ENCODE results near the gene EEF1AKMT1.

Gene EEF1AKMT1

GRCh38 chr13:20706661-20707060, 67.1 kb downstream of the EEF1AKMT1 start:
- FAIRE-seq = no peak
- TF ChIP-seq TAF1 (IDR thresholded peaks at IDR 0.05; ENCODE audit: low read depth, low read length) (no peak), POLR2AphosphoS5 (IDR thresholded peaks at IDR 0.05; ENCODE audit: low read depth, low read length) (no peak), POU2F2 (IDR thresholded peaks at IDR 0.05; ENCODE audit: low read depth, low read length) (no peak), POLR2A (IDR thresholded peaks at IDR 0.05; ENCODE audit: low read depth, low read length) (no peak), SPI1 (IDR thresholded peaks at IDR 0.05; ENCODE audit: low read depth, low read length) (no peak), PAX5 (IDR thresholded peaks at IDR 0.05; ENCODE audit: insufficient read depth, low read length, severe bottlenecking) (no peak)
- DNase-seq (ENCODE audit: insufficient read length, low spot score) = no peak

DNA sequence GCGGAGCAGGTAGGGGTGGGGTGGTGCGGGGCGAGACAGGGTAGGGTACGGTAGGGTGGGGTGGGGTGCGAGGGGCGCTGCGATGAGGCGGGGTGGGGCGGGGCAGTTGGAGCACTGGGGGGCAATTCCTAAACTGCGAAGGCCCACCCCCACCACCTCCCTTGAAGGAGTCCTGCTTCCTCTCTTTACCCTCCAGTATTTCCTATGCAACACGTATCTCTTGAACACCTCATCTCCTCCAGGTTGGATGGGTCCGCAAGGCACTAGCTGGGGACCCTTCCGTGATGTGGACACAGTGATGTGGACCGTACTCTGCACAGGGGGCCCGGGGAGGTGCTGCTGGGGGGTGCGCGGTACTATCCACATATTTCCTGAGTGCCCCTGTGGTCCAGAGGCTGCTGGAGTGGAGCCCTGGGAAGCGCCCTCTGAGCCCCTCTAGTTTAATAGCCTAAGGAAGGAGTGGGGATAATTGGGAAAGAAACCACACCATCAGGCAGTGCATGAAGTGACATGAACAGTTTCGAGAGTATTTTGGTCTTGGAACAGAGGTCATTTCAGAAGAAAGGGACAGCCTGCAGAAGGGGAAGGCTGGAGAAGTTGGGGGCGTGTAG, 69.2 kb downstream of the EEF1AKMT1 start:
- FAIRE-seq = peak; percentile 23
- no peak for DNase-seq (ENCODE audit: insufficient read length, low spot score)
- no peak for TF ChIP-seq TAF1 (IDR thresholded peaks at IDR 0.05; ENCODE audit: low read depth, low read length)
- no peak for TF ChIP-seq POU2F2 (IDR thresholded peaks at IDR 0.05; ENCODE audit: low read depth, low read length)
- no peak for TF ChIP-seq PAX5 (IDR thresholded peaks at IDR 0.05; ENCODE audit: insufficient read depth, low read length, severe bottlenecking)
- no peak for TF ChIP-seq SPI1 (IDR thresholded peaks at IDR 0.05; ENCODE audit: low read depth, low read length)
- no peak for TF ChIP-seq POLR2A (IDR thresholded peaks at IDR 0.05; ENCODE audit: low read depth, low read length)
- no peak for TF ChIP-seq POLR2AphosphoS5 (IDR thresholded peaks at IDR 0.05; ENCODE audit: low read depth, low read length)

DNA sequence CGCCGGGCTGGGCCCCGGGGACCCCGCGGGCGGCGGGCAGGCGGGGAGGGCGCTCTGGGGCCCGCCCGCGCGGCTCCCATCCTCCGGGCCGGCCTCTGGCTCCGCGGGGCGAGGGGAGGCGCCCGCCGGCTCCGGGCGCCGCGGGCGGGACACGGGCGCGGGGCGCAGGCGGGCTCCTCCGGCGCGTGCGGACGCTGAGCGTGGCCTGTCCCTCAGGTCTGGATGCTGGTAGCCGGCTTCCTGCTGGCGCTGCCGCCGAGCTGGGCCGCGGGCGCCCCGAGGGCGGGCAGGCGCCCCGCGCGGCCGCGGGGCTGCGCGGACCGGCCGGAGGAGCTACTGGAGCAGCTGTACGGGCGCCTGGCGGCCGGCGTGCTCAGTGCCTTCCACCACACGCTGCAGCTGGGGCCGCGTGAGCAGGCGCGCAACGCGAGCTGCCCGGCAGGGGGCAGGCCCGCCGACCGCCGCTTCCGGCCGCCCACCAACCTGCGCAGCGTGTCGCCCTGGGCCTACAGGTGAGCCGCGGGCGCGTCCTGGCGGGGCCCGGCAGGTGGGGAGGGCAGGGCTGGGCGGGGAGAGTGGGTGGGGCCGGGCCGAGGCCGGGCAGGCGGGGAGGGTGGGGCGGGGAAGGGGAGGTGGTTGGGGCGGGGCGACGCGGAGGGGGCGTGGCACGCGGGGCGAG, 69.8 kb downstream of the EEF1AKMT1 start:
- FAIRE-seq (peak; percentile 97), DNase-seq (ENCODE audit: insufficient read length, low spot score) (peak; percentile 94)
- TF ChIP-seq SPI1 (IDR thresholded peaks at IDR 0.05; ENCODE audit: low read depth, low read length) (no peak), PAX5 (IDR thresholded peaks at IDR 0.05; ENCODE audit: insufficient read depth, low read length, severe bottlenecking) (peak; percentile 13), TAF1 (IDR thresholded peaks at IDR 0.05; ENCODE audit: low read depth, low read length) (no peak), POLR2A (IDR thresholded peaks at IDR 0.05; ENCODE audit: low read depth, low read length) (no peak), POLR2AphosphoS5 (IDR thresholded peaks at IDR 0.05; ENCODE audit: low read depth, low read length) (no peak), POU2F2 (IDR thresholded peaks at IDR 0.05; ENCODE audit: low read depth, low read length) (no peak)

GRCh38 chr13:20702915-20703779, 70.6 kb downstream of the EEF1AKMT1 start, which contains the start of gene IL17D:
IL17D (plus strand) TSS chr13:20703699; CDS start chr13:20704002, 303 bp downstream.
- no peak for TF ChIP-seq PAX5 (IDR thresholded peaks at IDR 0.05; ENCODE audit: insufficient read depth, low read length, severe bottlenecking)
- TF ChIP-seq POLR2A (IDR thresholded peaks at IDR 0.05; ENCODE audit: low read depth, low read length) = no peak
- TF ChIP-seq TAF1 (IDR thresholded peaks at IDR 0.05; ENCODE audit: low read depth, low read length) = no peak
- peak; percentile 75 for FAIRE-seq
- DNase-seq (ENCODE audit: insufficient read length, low spot score) = peak; percentile 66

DNA sequence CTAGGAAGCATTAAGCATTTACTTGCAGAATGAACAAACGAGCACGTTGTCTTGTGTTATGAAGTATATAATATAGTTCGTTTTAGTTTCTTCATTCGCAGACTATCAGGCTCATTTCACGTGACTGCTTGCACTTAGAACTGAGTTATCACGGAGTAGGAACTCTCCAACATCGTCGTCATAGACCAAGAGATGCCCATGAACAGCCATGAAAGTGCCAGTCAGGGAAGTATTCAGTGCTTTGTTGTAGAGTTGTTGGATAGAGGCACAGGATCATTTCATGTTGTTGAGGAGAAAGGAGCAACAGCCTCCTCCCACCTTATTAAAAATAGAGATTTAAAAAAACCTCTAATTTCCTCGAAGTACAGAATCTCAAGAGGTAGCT, 71.2 kb downstream of the EEF1AKMT1 start:
- DNase-seq (ENCODE audit: insufficient read length, low spot score) (no peak), FAIRE-seq (peak; percentile 82)
- TF ChIP-seq SPI1 (IDR thresholded peaks at IDR 0.05; ENCODE audit: low read depth, low read length) = no peak
- no peak for TF ChIP-seq TAF1 (IDR thresholded peaks at IDR 0.05; ENCODE audit: low read depth, low read length)
- no peak for TF ChIP-seq POLR2AphosphoS5 (IDR thresholded peaks at IDR 0.05; ENCODE audit: low read depth, low read length)
- TF ChIP-seq POU2F2 (IDR thresholded peaks at IDR 0.05; ENCODE audit: low read depth, low read length) = no peak
- no peak for TF ChIP-seq PAX5 (IDR thresholded peaks at IDR 0.05; ENCODE audit: insufficient read depth, low read length, severe bottlenecking)
- TF ChIP-seq POLR2A (IDR thresholded peaks at IDR 0.05; ENCODE audit: low read depth, low read length) = no peak

- no peak for TF ChIP-seq POLR2A (IDR thresholded peaks at IDR 0.05; ENCODE audit: low read depth, low read length)
- TF ChIP-seq SPI1 (IDR thresholded peaks at IDR 0.05; ENCODE audit: low read depth, low read length) = no peak
- no peak for TF ChIP-seq PAX5 (IDR thresholded peaks at IDR 0.05; ENCODE audit: insufficient read depth, low read length, severe bottlenecking)
- no peak for TF ChIP-seq POU2F2 (IDR thresholded peaks at IDR 0.05; ENCODE audit: low read depth, low read length)
- no peak for TF ChIP-seq TAF1 (IDR thresholded peaks at IDR 0.05; ENCODE audit: low read depth, low read length)
- TF ChIP-seq POLR2AphosphoS5 (IDR thresholded peaks at IDR 0.05; ENCODE audit: low read depth, low read length) = no peak
- FAIRE-seq (no peak), DNase-seq (ENCODE audit: insufficient read length, low spot score) (no peak)
Observed at GRCh38 chr13:20701461-20701860, 72.3 kb downstream of the EEF1AKMT1 start.

- no peak for FAIRE-seq
- TF ChIP-seq POLR2AphosphoS5 (IDR thresholded peaks at IDR 0.05; ENCODE audit: low read depth, low read length) = no peak
- no peak for TF ChIP-seq PAX5 (IDR thresholded peaks at IDR 0.05; ENCODE audit: insufficient read depth, low read length, severe bottlenecking)
- TF ChIP-seq POLR2A (IDR thresholded peaks at IDR 0.05; ENCODE audit: low read depth, low read length) = no peak
- no peak for TF ChIP-seq TAF1 (IDR thresholded peaks at IDR 0.05; ENCODE audit: low read depth, low read length)
- no peak for TF ChIP-seq SPI1 (IDR thresholded peaks at IDR 0.05; ENCODE audit: low read depth, low read length)
- no peak for DNase-seq (ENCODE audit: insufficient read length, low spot score)
Observed at GRCh38 chr13:20700288-20700687, 73.5 kb downstream of the EEF1AKMT1 start.

DNA sequence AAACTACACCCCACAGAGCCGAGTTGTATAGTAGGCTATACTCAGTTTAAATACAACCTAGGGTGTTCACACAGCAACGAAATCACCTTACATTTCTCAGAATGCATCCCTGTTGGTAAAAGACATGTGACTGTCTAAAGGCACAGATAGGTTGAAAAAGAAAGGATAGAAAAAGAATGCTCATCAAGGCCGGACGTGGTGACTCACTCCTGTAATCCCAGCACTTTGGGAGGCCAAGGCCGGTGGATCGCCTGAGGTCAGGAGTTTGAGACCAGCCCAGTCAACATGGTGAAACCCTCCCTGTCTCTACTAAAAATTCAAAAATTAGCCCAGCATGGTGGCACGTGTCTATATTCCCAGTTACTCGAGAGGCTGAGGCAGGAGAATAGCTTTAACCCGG, 74.0 kb downstream of the EEF1AKMT1 start:
- no peak for FAIRE-seq

DNA sequence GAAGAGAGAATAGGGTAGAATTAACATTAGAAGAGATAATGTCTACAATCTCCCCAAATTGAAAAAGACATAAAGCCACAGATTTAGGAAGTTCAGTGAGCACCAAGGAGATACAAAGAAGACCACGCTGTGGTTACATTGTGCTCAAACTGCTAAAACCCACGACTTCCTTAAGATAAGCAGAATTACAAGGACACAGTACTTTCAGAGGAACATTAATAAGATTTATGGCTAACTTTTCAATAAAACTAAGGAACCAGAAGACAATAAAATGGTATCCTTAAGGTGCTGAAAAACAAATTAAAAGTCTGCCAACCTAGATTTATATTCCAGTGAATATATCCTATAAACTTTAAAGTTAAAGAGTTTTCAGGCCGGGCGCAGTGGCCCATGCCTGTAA, 77.7 kb downstream of the EEF1AKMT1 start:
- DNase-seq (ENCODE audit: insufficient read length, low spot score) = no peak
- no peak for FAIRE-seq
- TF ChIP-seq SPI1 (IDR thresholded peaks at IDR 0.05; ENCODE audit: low read depth, low read length) (no peak), POLR2AphosphoS5 (IDR thresholded peaks at IDR 0.05; ENCODE audit: low read depth, low read length) (no peak)

More for the DNA sequence above, 74.0 kb downstream of the EEF1AKMT1 start:
- TF ChIP-seq PAX5 (IDR thresholded peaks at IDR 0.05; ENCODE audit: insufficient read depth, low read length, severe bottlenecking) (no peak), SPI1 (IDR thresholded peaks at IDR 0.05; ENCODE audit: low read depth, low read length) (no peak), POLR2AphosphoS5 (IDR thresholded peaks at IDR 0.05; ENCODE audit: low read depth, low read length) (no peak), POLR2A (IDR thresholded peaks at IDR 0.05; ENCODE audit: low read depth, low read length) (no peak), TAF1 (IDR thresholded peaks at IDR 0.05; ENCODE audit: low read depth, low read length) (no peak), POU2F2 (IDR thresholded peaks at IDR 0.05; ENCODE audit: low read depth, low read length) (no peak)
- no peak for DNase-seq (ENCODE audit: insufficient read length, low spot score)

Measured in GM12891 (cell line).